Measurements from ENCODE around the gene SLC39A11. TPM values are rescaled to one million over a fixed set of nuclear protein-coding genes. Genes with fewer than 3 reads are reported as not detected.

Gene SLC39A11
- polyA plus RNA-seq, 3 donors = 26.5 to 28.6 (median 26.7) TPM

DNA sequence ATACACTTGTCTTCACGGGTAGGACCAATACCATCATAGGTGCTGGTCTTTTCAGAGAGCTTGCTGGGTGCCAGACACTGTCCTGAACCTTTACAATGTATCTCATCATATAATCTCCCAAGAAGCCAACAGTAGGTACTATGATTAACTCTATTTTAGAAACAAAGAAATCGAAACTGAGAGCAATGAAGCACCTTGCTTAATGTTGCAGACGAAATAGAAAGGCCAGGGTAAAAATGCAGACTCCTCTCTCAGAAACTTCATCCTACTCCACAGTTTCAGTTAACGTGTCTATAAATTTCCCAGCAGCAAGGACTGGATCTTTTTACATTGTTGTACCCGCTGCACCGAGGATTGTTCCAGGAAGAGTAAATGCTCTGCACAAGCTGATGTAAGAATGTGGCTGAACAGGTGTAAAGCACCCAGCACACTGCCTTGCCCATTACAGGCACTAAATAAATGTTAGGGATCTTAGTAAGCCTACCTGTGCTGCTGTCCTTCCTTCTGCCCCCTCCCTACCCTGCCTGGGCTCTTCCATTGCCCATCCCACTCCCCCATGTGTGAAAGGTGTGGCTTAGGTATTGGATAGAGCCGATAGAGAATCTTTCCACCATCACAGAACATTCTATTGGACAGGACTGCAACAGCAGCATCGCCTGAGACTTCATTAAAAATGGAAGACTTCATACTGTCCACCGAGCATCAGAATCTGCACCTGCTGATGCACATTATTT, 495.0 kb downstream of the SLC39A11 start:
- no peak for DNase-seq (ENCODE audit: extremely low read depth in 1 of 11, low read depth in 9 of 11, low spot score in 4 of 11)

Other genes starting within 250 kb of the SLC39A11 start
- 1 to 10 TPM; 2.3 to 2.4 (median 2.4) TPM for gene SSTR2, start 72.3 kb upstream of the SLC39A11 start, polyA plus RNA-seq (ENCODE audit: insufficient read length in 3 of 3)
- gene COG1, start 100.4 kb upstream of the SLC39A11 start, polyA plus RNA-seq (ENCODE audit: insufficient read length in 3 of 3) = 10 to 100 TPM; 47.4 to 67.8 (median 49.3) TPM
- under 1 TPM in 1 of 3 donors, not detected in 2; 0.17 TPM for gene CPSF4L, start 169.2 kb upstream of the SLC39A11 start, polyA plus RNA-seq (ENCODE audit: insufficient read length in 3 of 3)
- 10 to 100 TPM; 40.0 to 57.3 (median 45.5) TPM for gene CDC42EP4, start 219.3 kb upstream of the SLC39A11 start, polyA plus RNA-seq (ENCODE audit: insufficient read length in 3 of 3)

All from renal cortex interstitium (tissue), 11 donors.